H4 (cell line): ENCODE results near the gene LNP1. TPM values are rescaled to one million over a fixed set of nuclear protein-coding genes. Genes with fewer than 3 reads are reported as not detected.
"Not testable (repeated sequence)": the region's sequence is repeated elsewhere in the genome, so short reads cannot be mapped to it uniquely, and the experiment has no call there.

Source experiments
- DNase-seq: peaks from one replicate; pipeline ENCODE4 v3.0.0-alpha.2; 2015; ENCODE audit warnings: low spot score
- total RNA-seq: library from RNA; depleted of rRNA; stranded (reverse); fragments of >200 nt; shearing (Covaris generic); gene quantifications from 2 replicates; pipeline ENCODE4 v1.2.3, GENCODE V29; 2014; rRNA removed

LNP1 gene
- total RNA-seq, 1 experiment from 2014 or later: 4.7 TPM

- DNase-seq: not testable (repeated sequence)
These were observed 76.6 kb downstream of the LNP1 start for GRCh38 chr3:100477851-100478360.

- DNase-seq: not testable (repeated sequence)
These were observed 77.2 kb downstream of the LNP1 start for GRCh38 chr3:100478521-100478920.

- no peak for DNase-seq
These were observed 78.7 kb downstream of the LNP1 start for GRCh38 chr3:100480081-100480480.

GRCh38 chr3:100482176-100482575 is 80.8 kb downstream of the LNP1 start:
- DNase-seq: no peak

GRCh38 chr3:100483529-100483928 is 82.2 kb downstream of the LNP1 start:
- DNase-seq: no peak

GRCh38 chr3:100486808-100487207 is 85.5 kb downstream of the LNP1 start:
- DNase-seq: no peak

- no peak for DNase-seq
These were observed 87.8 kb downstream of the LNP1 start for GRCh38 chr3:100489118-100489517.

GRCh38 chr3:100492059-100493006 is 91.0 kb downstream of the LNP1 start, which contains the start of gene TMEM45A:
TMEM45A (plus strand) TSS chr3:100492619; CDS start chr3:100555212, 62,593 bp downstream.
- peak; percentile 89 for DNase-seq

GRCh38 chr3:100496711-100497261 is 95.4 kb downstream of the LNP1 start:
- DNase-seq: no peak

- no peak for DNase-seq
These were observed 98.3 kb downstream of the LNP1 start for GRCh38 chr3:100499651-100500050.

GRCh38 chr3:100500320-100500880 is 99.1 kb downstream of the LNP1 start:
- DNase-seq: no peak

GRCh38 chr3:100503448-100503847 is 102.1 kb downstream of the LNP1 start:
- DNase-seq: no peak

Other genes starting within 250 kb of the LNP1 start
- 20.4 and 23.3 TPM in 2 replicates for gene TBC1D23, start 140.5 kb upstream of the LNP1 start, total RNA-seq
- 33.6 and 47.0 TPM in 2 replicates for gene NIT2, start 66.8 kb upstream of the LNP1 start, total RNA-seq
- 53.4 and 64.9 TPM in 2 replicates for gene TOMM70, start 450 bp upstream of the LNP1 start, total RNA-seq
- 22.1 and 31.6 TPM in 2 replicates for gene TMEM45A, start 91.1 kb downstream of the LNP1 start, total RNA-seq
- not detected in 2 replicates for gene ADGRG7, start 208.1 kb downstream of the LNP1 start, total RNA-seq